ENCODE results near the gene ANKRD44. TPM values are rescaled to one million over a fixed set of nuclear protein-coding genes. Genes with fewer than 3 reads are reported as not detected.

ANKRD44 gene
- total RNA-seq, 4 donors from 2014 or later: 11.0 to 25.8 (median 23.9) TPM

DNA sequence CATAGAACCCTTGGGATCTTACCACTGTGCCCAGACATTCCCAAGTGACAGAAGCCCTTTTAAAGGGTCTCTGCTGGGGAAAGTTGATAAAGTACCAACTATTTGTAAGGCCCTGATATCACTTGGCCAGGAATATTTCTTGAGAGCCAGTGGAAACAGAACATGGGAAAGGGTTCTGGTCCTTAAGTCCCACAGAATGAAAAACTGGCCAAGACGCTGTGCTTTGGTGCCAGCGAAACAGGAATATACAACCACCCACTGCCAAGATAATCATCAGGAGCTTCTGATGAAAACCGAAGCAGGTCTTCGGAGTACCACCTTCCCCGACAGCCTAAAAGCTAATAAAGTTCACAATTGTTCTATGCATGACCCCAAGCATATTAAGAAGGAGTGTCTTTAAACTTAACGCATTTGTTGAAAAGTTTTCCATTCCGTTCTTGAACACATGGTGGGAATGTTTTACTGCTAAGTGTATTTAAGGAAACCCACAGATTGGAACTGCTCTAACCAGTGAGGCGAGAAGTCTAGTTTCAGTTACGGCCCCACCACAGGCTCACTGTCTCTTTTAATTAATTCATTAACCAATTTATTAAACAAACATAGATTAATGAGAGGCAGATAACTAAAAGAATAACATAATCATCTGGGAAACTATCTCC is 152.6 kb downstream of the ANKRD44 start:
- no peaks in the 10 kb centered on the region for H3K36me3 ChIP-seq
- no peak for DNase-seq
- intact Hi-C loops (cut with DNase I): no loop called here
- no peaks in the 10 kb centered on the region for H3K9me3 ChIP-seq
- WGBS, 2 donors: 39 to 54% methylated on average over 9 of the region's 9 CpGs
- no peaks in the 10 kb centered on the region for H3K27me3 ChIP-seq
- H3K27ac ChIP-seq: no peak overlapping the region
- H3K4me3 ChIP-seq (replicated peaks in 1 of 3): no peak overlapping the region
- peaks cover 0 to 9% of the 10 kb centered on the region in 2 donors for H3K4me1 ChIP-seq
- TF ChIP-seq, protein P1, sequence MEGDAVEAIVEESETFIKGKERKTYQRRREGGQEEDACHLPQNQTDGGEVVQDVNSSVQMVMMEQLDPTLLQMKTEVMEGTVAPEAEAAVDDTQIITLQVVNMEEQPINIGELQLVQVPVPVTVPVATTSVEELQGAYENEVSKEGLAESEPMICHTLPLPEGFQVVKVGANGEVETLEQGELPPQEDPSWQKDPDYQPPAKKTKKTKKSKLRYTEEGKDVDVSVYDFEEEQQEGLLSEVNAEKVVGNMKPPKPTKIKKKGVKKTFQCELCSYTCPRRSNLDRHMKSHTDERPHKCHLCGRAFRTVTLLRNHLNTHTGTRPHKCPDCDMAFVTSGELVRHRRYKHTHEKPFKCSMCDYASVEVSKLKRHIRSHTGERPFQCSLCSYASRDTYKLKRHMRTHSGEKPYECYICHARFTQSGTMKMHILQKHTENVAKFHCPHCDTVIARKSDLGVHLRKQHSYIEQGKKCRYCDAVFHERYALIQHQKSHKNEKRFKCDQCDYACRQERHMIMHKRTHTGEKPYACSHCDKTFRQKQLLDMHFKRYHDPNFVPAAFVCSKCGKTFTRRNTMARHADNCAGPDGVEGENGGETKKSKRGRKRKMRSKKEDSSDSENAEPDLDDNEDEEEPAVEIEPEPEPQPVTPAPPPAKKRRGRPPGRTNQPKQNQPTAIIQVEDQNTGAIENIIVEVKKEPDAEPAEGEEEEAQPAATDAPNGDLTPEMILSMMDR (IDR thresholded peaks at IDR 0.05): no peak
- TF ChIP-seq POLR2A (IDR thresholded peaks at IDR 0.05): no peak

DNA sequence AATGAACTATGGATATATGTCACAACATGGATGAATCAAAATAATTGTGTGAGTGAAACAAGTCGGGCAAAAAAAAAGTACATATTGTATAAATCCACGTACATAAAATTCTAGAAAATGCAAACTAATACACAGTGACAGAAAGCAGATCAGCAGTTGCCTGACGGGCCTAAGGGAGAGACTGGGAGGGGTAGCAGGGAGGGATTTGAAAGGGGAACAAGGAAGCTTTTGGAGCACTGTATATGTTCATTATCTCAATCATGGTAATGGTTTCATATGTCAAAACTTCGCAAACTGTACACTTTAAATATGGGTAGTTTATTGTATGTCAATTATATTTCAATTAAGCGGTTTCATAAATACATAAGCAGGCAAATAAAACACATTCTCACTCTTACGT is 153.8 kb downstream of the ANKRD44 start:
- Histone ChIP-seq H3K27ac (no peak overlapping the region), H3K27me3 (no peaks in the 10 kb centered on the region), H3K4me1 (peaks cover 0 to 9% of the 10 kb centered on the region in 2 donors), H3K4me3 (replicated peaks in 1 of 3) (no peak overlapping the region), H3K9me3 (no peaks in the 10 kb centered on the region), H3K36me3 (no peaks in the 10 kb centered on the region)
- no peak for DNase-seq
- intact Hi-C loops (cut with DNase I): no loop called here
- WGBS, 2 donors: 76 to 79% methylated on average over 6 of the region's 6 CpGs
- TF ChIP-seq, protein P1 (IDR thresholded peaks at IDR 0.05): no peak

DNA sequence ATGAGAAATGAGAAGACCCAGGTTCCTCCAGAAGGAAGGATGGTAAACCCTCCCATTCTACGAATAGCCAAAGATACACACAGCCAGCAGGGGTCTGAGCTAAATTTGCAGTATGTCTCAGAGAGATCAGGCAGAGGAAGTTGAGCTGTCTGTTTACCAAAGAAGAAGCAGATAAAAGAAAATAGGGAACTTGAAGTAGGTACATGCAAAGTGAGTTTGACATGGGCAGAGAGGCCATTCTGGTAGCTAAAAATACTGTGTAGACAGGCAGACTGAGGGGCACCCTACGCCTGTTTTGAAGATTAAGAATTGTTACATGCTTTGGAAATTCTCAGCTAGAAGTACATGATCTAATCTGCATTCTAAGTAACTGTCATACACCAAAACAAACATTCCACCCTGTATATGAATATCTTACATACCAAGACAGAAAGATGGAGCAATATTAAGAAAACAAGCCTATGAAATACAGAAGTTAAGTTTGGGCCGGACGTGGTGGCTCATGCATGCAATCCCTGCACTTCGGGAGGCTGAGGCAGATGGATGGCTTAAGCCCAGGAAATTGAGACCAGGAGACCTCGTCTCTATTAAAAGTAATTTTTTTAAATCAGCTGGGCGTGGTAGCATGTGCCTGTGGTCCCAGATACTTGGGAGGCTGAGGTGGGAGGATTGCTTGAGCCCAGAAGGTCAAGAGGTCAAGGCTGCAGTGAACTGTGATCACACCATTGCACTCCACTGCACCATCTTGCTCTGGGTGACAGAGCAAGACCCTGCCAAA is 157.9 kb downstream of the ANKRD44 start:
- Histone ChIP-seq H3K9me3 (no peaks in the 10 kb centered on the region), H3K27me3 (no peaks in the 10 kb centered on the region), H3K36me3 (no peaks in the 10 kb centered on the region), H3K4me3 (replicated peaks in 1 of 3) (no peak overlapping the region), H3K4me1 (no peaks in the 10 kb centered on the region), H3K27ac (no peak overlapping the region)
- DNase-seq: no peak
- TF ChIP-seq, protein P1 (IDR thresholded peaks at IDR 0.05): no peak
- TF ChIP-seq POLR2A (IDR thresholded peaks at IDR 0.05): no peak
- intact Hi-C loops (cut with DNase I): no loop called here
- WGBS, 2 donors: 76 to 78% methylated on average over 7 of the region's 7 CpGs

DNA sequence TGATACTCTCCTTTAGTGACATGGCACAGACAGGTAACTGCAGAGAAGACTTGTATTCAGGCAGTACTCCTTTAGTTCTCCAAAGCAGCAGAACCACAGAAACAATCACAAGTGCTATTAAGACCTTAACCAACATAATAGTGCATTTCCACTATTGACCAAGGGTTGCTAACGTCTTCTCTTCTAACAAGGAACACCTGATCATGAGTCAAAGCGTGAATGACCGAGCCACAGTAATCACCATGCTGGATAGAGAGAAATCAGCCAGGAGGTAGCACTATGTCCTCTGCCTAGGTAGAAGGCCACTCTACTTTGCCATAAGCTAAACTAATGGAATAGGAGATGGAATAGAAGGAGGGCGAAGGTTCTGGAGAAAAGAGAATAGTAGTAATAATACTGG is 161.0 kb downstream of the ANKRD44 start:
- Histone ChIP-seq H3K27ac (no peak overlapping the region), H3K27me3 (no peaks in the 10 kb centered on the region), H3K4me3 (replicated peaks in 1 of 3) (no peak overlapping the region), H3K4me1 (no peaks in the 10 kb centered on the region), H3K36me3 (no peaks in the 10 kb centered on the region), H3K9me3 (no peaks in the 10 kb centered on the region)
- WGBS, 2 donors: 93 to 96% methylated on average over 4 of the region's 4 CpGs
- intact Hi-C loops (cut with DNase I): no loop called here
- DNase-seq: no peak
- TF ChIP-seq, protein P1 (IDR thresholded peaks at IDR 0.05): no peak
- TF ChIP-seq POLR2A (IDR thresholded peaks at IDR 0.05): no peak

DNA sequence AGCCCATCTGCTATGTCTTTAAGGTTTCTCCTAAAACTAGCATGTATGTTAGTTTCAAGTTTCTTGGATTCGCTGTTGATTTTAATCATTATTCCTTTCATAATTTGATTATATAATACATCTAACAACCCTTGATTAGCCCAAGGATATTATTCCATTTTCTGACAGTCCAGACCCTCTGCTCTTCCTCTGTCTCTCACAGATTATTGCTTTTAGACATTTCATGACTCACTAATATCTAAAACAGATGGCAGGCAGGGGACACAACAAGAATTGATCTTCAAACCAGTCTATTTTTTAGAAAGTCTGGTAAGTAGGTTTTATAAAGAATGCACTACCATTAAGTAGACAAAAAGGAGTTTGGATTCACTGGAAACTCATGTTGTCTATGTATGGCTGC is 162.2 kb downstream of the ANKRD44 start:
- no peak overlapping the region for H3K4me3 ChIP-seq (replicated peaks in 1 of 3)
- TF ChIP-seq, protein P1 (IDR thresholded peaks at IDR 0.05): no peak
- TF ChIP-seq POLR2A (IDR thresholded peaks at IDR 0.05): no peak
- H3K4me1 ChIP-seq: no peaks in the 10 kb centered on the region
- intact Hi-C loops (cut with DNase I): no loop called here
- no peak overlapping the region for H3K27ac ChIP-seq
- no peaks in the 10 kb centered on the region for H3K36me3 ChIP-seq
- WGBS, 2 donors: 96 to 100% methylated on average over 1 of the region's 1 CpG
- no peaks in the 10 kb centered on the region for H3K27me3 ChIP-seq
- DNase-seq: no peak
- no peaks in the 10 kb centered on the region for H3K9me3 ChIP-seq
